Measurements from ENCODE around the gene RAD51B. TPM values are rescaled to one million over a fixed set of nuclear protein-coding genes. Genes with fewer than 3 reads are reported as not detected.

Gene RAD51B
- total RNA-seq, 1 experiment from 2014 or later: 29.9 TPM

DNA sequence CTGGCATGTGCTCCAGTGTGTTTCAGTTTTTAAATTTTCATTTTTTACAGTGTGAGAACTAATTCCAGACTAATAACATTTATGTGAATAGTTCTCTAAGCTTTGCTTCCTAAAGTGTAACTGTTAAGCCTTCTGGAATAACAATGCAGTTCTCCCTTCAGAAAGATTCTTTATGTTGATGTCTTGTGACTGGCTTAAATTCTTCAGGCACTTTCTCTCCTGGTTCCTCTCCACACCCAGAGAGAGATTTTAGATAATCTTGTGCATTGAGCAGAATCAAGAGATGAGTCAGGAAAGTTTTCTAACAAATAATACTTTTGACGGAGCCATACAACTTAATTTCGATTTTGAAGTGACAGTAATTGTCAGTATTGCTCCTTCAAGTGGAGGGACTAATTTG lies 118.5 kb downstream of the RAD51B start:
- Histone ChIP-seq H3K4me2 (no peak overlapping the region), H3K9me3 (ENCODE audit: insufficient read depth, low read depth) (no peaks in the 10 kb centered on the region), H3K79me2 (ENCODE audit: low read depth) (no peaks in the 10 kb centered on the region), H4K20me1 (ENCODE audit: insufficient read depth) (no peaks in the 10 kb centered on the region), H3F3A (ENCODE audit: insufficient read depth, low read depth) (peaks cover 21% of the 10 kb centered on the region), H3K4me1 (replicated peaks; ENCODE audit: insufficient read depth) (peaks cover 33% of the 10 kb centered on the region), H3K4me3 (no peak overlapping the region), H3K27me3 (ENCODE audit: insufficient read depth, low read depth) (no peaks in the 10 kb centered on the region), H2AFZ (no peak overlapping the region), H3K27ac (no peak overlapping the region), H3K9me2 (ENCODE audit: insufficient read depth) (no peaks in the 10 kb centered on the region), H3K36me3 (ENCODE audit: low read depth) (no peaks in the 10 kb centered on the region)
- no peak for DNase-seq
- CTCF ChIA-PET: no interaction called here
- no peak for TF ChIP-seq EZH2 (IDR thresholded peaks at IDR 0.05; ENCODE audit: low read depth)
- POLR2A ChIA-PET (ENCODE audit: unreplicated experiment): no interaction called here
- no TSS peak for BruUV-seq (replicated peaks)
- intact Hi-C loops (cut with micrococcal nuclease; ENCODE audit: unreplicated experiment): no loop called here

DNA sequence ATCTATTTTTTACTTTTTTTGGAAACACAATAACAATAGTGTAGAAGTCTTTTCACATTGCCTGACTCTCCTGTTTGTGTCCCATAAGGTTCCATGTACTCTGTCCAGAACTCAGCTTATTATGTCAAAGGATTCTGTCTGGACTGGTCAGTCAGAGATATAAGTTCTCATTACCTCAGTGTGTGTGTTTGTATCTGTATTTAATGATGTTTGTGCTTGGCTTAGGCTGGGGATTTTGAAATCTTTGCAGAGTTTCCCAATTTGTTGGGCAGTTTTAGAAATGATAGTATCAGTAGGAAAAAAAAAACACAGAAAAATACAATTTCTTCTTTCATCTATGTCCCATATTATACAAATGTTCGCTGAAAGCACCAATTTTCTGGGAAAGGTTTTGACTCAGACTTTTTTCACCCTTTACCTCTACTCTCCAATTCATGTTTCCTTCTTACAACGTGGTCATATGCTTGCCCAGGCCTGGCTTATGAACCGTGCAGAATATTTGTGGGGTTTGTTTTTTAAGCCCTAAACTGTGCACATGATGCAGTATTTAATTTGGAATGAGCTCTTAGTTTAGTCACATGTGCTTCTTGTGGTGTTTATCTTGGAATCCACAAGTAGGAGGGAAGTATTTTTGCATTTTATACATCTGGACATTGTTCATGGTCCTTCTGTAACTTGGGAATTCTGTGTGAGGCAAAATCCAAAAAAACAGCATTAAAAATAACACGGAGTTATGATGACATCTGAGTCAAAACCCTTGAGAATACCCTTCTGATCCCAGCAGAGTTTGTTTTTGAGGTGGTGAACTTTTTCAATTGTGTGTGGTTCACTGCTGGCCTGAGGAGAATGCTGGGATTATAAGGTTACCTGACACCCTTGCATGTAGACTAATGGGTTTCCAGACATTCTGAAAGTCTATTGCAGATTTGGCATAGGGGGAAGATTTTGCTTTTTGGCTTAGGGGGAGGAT lies 121.2 kb downstream of the RAD51B start:
- no peak for TF ChIP-seq EZH2 (IDR thresholded peaks at IDR 0.05; ENCODE audit: low read depth)
- TF ChIP-seq, protein P1, sequence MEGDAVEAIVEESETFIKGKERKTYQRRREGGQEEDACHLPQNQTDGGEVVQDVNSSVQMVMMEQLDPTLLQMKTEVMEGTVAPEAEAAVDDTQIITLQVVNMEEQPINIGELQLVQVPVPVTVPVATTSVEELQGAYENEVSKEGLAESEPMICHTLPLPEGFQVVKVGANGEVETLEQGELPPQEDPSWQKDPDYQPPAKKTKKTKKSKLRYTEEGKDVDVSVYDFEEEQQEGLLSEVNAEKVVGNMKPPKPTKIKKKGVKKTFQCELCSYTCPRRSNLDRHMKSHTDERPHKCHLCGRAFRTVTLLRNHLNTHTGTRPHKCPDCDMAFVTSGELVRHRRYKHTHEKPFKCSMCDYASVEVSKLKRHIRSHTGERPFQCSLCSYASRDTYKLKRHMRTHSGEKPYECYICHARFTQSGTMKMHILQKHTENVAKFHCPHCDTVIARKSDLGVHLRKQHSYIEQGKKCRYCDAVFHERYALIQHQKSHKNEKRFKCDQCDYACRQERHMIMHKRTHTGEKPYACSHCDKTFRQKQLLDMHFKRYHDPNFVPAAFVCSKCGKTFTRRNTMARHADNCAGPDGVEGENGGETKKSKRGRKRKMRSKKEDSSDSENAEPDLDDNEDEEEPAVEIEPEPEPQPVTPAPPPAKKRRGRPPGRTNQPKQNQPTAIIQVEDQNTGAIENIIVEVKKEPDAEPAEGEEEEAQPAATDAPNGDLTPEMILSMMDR (conservative IDR thresholded peaks at IDR 0.05): no peak
- Histone ChIP-seq H3F3A (ENCODE audit: insufficient read depth, low read depth) (peaks cover 21% of the 10 kb centered on the region), H3K36me3 (ENCODE audit: low read depth) (no peaks in the 10 kb centered on the region), H3K27ac (peak overlapping the region; percentile 60), H3K9me3 (ENCODE audit: insufficient read depth, low read depth) (no peaks in the 10 kb centered on the region), H3K4me2 (peak overlapping the region; percentile 59), H3K79me2 (ENCODE audit: low read depth) (no peaks in the 10 kb centered on the region), H3K9me2 (ENCODE audit: insufficient read depth) (no peaks in the 10 kb centered on the region), H2AFZ (no peak overlapping the region), H3K4me1 (replicated peaks; ENCODE audit: insufficient read depth) (peaks cover 43% of the 10 kb centered on the region), H3K4me3 (no peak overlapping the region), H4K20me1 (ENCODE audit: insufficient read depth) (no peaks in the 10 kb centered on the region), H3K27me3 (ENCODE audit: insufficient read depth, low read depth) (no peaks in the 10 kb centered on the region)
- ChIA-PET CTCF (interaction anchor here (0.6 to 1.1 kb wide), 3 partner anchors 366 to 885 kb away, joined by 3 to 4 read pairs (median 3); no protein-coding TSS in a partner anchor), POLR2A (ENCODE audit: unreplicated experiment) (interaction anchor here (0.6 to 0.7 kb wide), 3 partner anchors 37 to 713 kb away, joined by 3 to 5 read pairs (median 3); no protein-coding TSS in a partner anchor)
- no TSS peak for BruUV-seq (replicated peaks)
- intact Hi-C loops (cut with micrococcal nuclease; ENCODE audit: unreplicated experiment): loop anchor here (2.0 to 10.0 kb wide), 6 partner anchors 292 to 902 kb away; no protein-coding TSS in a partner anchor
- no peak for DNase-seq

DNA sequence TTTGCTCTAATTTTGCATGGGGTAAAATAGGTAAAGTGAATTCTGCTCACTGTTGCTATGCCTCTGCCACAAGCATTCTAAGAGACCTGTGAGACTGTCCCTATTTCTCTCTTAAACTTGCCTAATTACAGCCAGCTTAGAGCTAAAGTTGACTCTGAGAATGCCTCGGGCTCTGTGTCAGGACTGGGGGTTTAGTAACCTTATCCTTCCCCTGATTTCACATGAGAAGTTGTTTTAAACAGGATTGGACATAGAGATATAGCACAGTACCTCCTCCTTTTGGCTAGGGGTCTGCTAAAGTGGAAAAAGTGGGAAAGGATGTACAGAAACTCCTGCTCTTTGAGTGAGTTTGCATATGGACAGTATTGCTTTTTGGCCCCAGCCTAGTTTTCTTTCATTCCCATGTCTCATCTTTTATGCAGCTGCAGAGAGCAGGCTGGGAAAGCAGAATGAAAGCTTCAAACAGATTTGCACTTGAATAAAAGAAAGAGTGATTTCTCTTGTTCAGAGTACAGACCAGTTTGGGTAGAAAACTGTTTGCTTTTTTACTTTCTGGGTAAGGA lies 122.0 kb downstream of the RAD51B start:
- Histone ChIP-seq H3K27me3 (ENCODE audit: insufficient read depth, low read depth) (no peaks in the 10 kb centered on the region), H3K9me2 (ENCODE audit: insufficient read depth) (no peaks in the 10 kb centered on the region), H3K4me1 (replicated peaks; ENCODE audit: insufficient read depth) (peaks cover 43% of the 10 kb centered on the region), H3K79me2 (ENCODE audit: low read depth) (no peaks in the 10 kb centered on the region), H3K27ac (peak overlapping the region; percentile 60), H3K4me2 (peak overlapping the region; percentile 59), H3F3A (ENCODE audit: insufficient read depth, low read depth) (peaks cover 21% of the 10 kb centered on the region), H2AFZ (no peak overlapping the region), H3K4me3 (no peak overlapping the region), H3K36me3 (ENCODE audit: low read depth) (no peaks in the 10 kb centered on the region), H4K20me1 (ENCODE audit: insufficient read depth) (no peaks in the 10 kb centered on the region), H3K9me3 (ENCODE audit: insufficient read depth, low read depth) (no peaks in the 10 kb centered on the region)
- ChIA-PET POLR2A (ENCODE audit: unreplicated experiment) (interaction anchor here (0.6 kb wide), 2 partner anchors 249 to 712 kb away, joined by 3 read pairs; no protein-coding TSS in a partner anchor), CTCF (interaction anchor here (0.6 to 1.1 kb wide), 3 partner anchors 365 to 884 kb away, joined by 3 to 4 read pairs (median 3); no protein-coding TSS in a partner anchor)
- no TSS peak for BruUV-seq (replicated peaks)
- intact Hi-C loops (cut with micrococcal nuclease; ENCODE audit: unreplicated experiment): loop anchor here (2.0 to 10.0 kb wide), 6 partner anchors 291 to 901 kb away; no protein-coding TSS in a partner anchor
- no peak for TF ChIP-seq EZH2 (IDR thresholded peaks at IDR 0.05; ENCODE audit: low read depth)
- TF ChIP-seq, protein P1 (conservative IDR thresholded peaks at IDR 0.05): no peak
- peak in 1 of 2 experiments; percentile 43 for DNase-seq
